ENCODE results near the gene OPCML.

Gene OPCML

DNA sequence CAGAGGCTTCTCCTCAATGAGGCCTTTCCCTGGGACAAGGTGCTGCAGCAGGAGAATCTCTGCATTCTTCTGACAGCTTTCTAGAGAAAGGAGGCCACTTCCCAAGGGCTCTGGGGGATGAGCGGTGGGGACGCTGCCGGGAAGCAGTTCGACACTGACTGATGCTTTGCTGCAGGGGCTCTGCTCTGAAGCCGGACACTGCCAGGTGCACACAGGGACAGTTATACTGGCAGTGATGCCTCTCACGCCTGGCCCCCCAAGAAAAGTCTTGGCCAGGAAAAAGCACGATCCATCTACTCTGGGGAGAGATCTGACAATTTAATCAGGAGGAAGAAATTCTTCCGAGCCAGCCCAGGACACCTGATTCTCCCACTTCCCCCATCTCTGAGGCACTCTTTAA is 456.9 kb downstream of the OPCML start:
- Histone ChIP-seq H3K79me2 (ENCODE audit: insufficient read depth, low read length) (no peaks in the 10 kb centered on the region), H3K36me3 (ENCODE audit: insufficient read depth, low read length) (no peaks in the 10 kb centered on the region), H3K4me3 (ENCODE audit: low read depth, low read length, poor library complexity, severe bottlenecking) (no peak overlapping the region), H3K4me2 (ENCODE audit: low read length) (no peak overlapping the region), H3K27ac (ENCODE audit: low read depth, low read length, poor library complexity, severe bottlenecking) (no peak overlapping the region), H3K9me2 (ENCODE audit: low read depth, low read length) (no peaks in the 10 kb centered on the region), H3K27me3 (ENCODE audit: insufficient read depth, low read length) (no peaks in the 10 kb centered on the region; the same call in 1 of the 2 replicates), H3K9me3 (ENCODE audit: low read length) (no peaks in the 10 kb centered on the region), H3F3A (ENCODE audit: insufficient read depth, low read length) (no peaks in the 10 kb centered on the region), H3K4me1 (ENCODE audit: insufficient read depth, low read length, severe bottlenecking) (no peaks in the 10 kb centered on the region), H4K20me1 (ENCODE audit: insufficient read depth, low read length) (no peaks in the 10 kb centered on the region), H3K9ac (ENCODE audit: low read length) (no peak overlapping the region), H2AFZ (ENCODE audit: low read length) (no peak overlapping the region)
- TF ChIP-seq, protein P1, sequence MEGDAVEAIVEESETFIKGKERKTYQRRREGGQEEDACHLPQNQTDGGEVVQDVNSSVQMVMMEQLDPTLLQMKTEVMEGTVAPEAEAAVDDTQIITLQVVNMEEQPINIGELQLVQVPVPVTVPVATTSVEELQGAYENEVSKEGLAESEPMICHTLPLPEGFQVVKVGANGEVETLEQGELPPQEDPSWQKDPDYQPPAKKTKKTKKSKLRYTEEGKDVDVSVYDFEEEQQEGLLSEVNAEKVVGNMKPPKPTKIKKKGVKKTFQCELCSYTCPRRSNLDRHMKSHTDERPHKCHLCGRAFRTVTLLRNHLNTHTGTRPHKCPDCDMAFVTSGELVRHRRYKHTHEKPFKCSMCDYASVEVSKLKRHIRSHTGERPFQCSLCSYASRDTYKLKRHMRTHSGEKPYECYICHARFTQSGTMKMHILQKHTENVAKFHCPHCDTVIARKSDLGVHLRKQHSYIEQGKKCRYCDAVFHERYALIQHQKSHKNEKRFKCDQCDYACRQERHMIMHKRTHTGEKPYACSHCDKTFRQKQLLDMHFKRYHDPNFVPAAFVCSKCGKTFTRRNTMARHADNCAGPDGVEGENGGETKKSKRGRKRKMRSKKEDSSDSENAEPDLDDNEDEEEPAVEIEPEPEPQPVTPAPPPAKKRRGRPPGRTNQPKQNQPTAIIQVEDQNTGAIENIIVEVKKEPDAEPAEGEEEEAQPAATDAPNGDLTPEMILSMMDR (IDR thresholded peaks at IDR 0.05; ENCODE audit: low read length) = no peak
- TF ChIP-seq EZH2 (IDR thresholded peaks at IDR 0.05; ENCODE audit: borderline replicate concordance, low read length) = no peak

DNA sequence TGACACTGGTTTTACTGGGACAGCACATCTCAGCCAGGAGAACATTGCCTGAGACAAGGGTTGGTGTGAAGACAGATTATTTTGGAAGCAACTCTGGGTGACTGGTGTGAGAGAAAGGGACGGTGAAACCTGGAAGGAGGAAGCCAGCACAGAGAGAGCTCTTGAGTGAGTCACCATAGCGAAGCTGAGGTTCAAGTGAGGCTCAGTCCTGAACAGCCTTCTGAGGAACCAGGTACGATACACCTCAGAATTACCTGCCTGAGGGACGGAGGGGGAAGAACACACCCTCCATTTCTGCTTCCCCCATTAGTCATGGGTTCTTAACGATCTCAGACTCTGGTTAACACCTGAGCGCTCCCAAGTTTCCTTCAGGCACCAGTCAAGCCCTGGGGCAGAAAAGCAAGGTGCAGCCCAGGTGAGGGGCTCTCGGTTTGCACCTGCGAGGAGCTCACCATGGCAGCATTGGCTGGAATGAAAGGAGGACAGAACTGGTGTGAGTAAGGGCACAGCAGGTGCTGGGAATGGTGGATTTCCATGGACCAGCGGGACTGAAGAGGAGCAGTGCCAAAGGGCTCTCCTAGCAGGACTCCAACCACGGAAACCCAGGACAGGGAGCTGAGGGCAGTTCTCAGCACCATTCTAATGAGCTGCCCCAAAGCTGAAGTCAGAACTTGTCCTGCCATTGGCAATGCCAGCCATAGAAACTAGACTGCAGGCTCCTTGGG is 459.3 kb downstream of the OPCML start:
- Histone ChIP-seq H3K79me2 (ENCODE audit: insufficient read depth, low read length) (no peaks in the 10 kb centered on the region), H3K4me3 (ENCODE audit: low read depth, low read length, poor library complexity, severe bottlenecking) (no peak overlapping the region), H3K9me3 (ENCODE audit: low read length) (no peaks in the 10 kb centered on the region), H3K4me2 (ENCODE audit: low read length) (no peak overlapping the region), H2AFZ (ENCODE audit: low read length) (no peak overlapping the region), H3F3A (ENCODE audit: insufficient read depth, low read length) (no peaks in the 10 kb centered on the region), H3K9ac (ENCODE audit: low read length) (no peak overlapping the region), H3K27ac (ENCODE audit: low read depth, low read length, poor library complexity, severe bottlenecking) (no peak overlapping the region), H4K20me1 (ENCODE audit: insufficient read depth, low read length) (no peaks in the 10 kb centered on the region), H3K9me2 (ENCODE audit: low read depth, low read length) (no peaks in the 10 kb centered on the region), H3K36me3 (ENCODE audit: insufficient read depth, low read length) (no peaks in the 10 kb centered on the region), H3K4me1 (ENCODE audit: insufficient read depth, low read length, severe bottlenecking) (no peaks in the 10 kb centered on the region), H3K27me3 (ENCODE audit: insufficient read depth, low read length) (no peaks in the 10 kb centered on the region)
- TF ChIP-seq EZH2 (IDR thresholded peaks at IDR 0.05; ENCODE audit: borderline replicate concordance, low read length) = no peak
- TF ChIP-seq, protein P1 (IDR thresholded peaks at IDR 0.05; ENCODE audit: low read length) = no peak

DNA sequence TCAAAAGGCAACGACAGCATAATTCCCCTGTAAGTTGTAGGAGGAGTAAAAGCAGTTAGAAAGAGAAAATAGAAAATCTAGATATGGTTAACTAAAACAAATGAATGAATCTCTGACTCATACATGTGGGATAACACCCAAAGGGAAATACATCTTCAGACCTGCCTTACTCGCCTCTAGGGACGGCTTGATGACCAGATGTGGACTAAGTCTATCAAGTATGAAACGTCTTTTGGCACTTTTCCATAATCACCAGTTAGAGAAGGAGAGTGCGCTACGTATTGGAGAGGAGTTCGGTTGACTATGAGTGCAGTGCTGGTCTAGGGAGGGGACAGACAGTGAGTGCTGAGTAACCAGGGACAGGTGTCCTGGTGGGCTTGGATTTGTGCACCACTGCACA is 459.9 kb downstream of the OPCML start:
- Histone ChIP-seq H3K9ac (ENCODE audit: low read length) (no peak overlapping the region), H4K20me1 (ENCODE audit: insufficient read depth, low read length) (no peaks in the 10 kb centered on the region), H3K9me2 (ENCODE audit: low read depth, low read length) (no peaks in the 10 kb centered on the region), H3K9me3 (ENCODE audit: low read length) (no peaks in the 10 kb centered on the region), H3F3A (ENCODE audit: insufficient read depth, low read length) (no peaks in the 10 kb centered on the region), H2AFZ (ENCODE audit: low read length) (no peak overlapping the region), H3K4me2 (ENCODE audit: low read length) (no peak overlapping the region), H3K36me3 (ENCODE audit: insufficient read depth, low read length) (no peaks in the 10 kb centered on the region), H3K27me3 (ENCODE audit: insufficient read depth, low read length) (no peaks in the 10 kb centered on the region), H3K4me3 (ENCODE audit: low read depth, low read length, poor library complexity, severe bottlenecking) (no peak overlapping the region), H3K27ac (ENCODE audit: low read depth, low read length, poor library complexity, severe bottlenecking) (no peak overlapping the region), H3K4me1 (ENCODE audit: insufficient read depth, low read length, severe bottlenecking) (no peaks in the 10 kb centered on the region), H3K79me2 (ENCODE audit: insufficient read depth, low read length) (no peaks in the 10 kb centered on the region)
- TF ChIP-seq EZH2 (IDR thresholded peaks at IDR 0.05; ENCODE audit: borderline replicate concordance, low read length) = no peak

DNA sequence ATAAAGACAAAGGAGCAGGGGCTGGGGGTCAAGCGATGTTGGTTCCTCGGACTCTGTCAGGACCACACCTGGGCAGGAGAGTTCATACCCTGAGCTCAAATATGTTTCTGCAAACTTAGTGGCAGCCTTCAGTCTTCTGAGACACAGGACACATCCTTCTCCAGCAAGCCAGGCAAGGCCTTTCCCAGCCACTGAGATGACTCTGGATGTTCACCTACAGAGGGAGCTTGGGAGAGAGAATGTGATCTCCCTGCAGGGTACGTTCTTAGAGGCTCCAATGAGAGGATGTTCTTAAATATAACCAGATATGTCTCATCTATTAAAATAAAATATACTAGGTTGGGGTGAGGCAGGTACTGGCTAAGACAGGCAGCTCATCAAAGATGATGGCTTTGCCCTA is 461.5 kb downstream of the OPCML start:
- H2AFZ ChIP-seq (ENCODE audit: low read length) = no peak overlapping the region
- no peaks in the 10 kb centered on the region for H3K4me1 ChIP-seq (ENCODE audit: insufficient read depth, low read length, severe bottlenecking)
- H3K27me3 ChIP-seq (ENCODE audit: insufficient read depth, low read length) = no peaks in the 10 kb centered on the region
- H3K4me2 ChIP-seq (ENCODE audit: low read length) = no peak overlapping the region
- no peak overlapping the region for H3K4me3 ChIP-seq (ENCODE audit: low read depth, low read length, poor library complexity, severe bottlenecking)
- no peaks in the 10 kb centered on the region for H4K20me1 ChIP-seq (ENCODE audit: insufficient read depth, low read length)
- H3K79me2 ChIP-seq (ENCODE audit: insufficient read depth, low read length) = no peaks in the 10 kb centered on the region
- no peak for TF ChIP-seq EZH2 (IDR thresholded peaks at IDR 0.05; ENCODE audit: borderline replicate concordance, low read length)
- TF ChIP-seq, protein P1 (IDR thresholded peaks at IDR 0.05; ENCODE audit: low read length) = no peak
- H3K9me2 ChIP-seq (ENCODE audit: low read depth, low read length) = no peaks in the 10 kb centered on the region
- H3K9me3 ChIP-seq (ENCODE audit: low read length) = no peaks in the 10 kb centered on the region
- H3K9ac ChIP-seq (ENCODE audit: low read length) = no peak overlapping the region
- H3F3A ChIP-seq (ENCODE audit: insufficient read depth, low read length) = no peaks in the 10 kb centered on the region
- no peak overlapping the region for H3K27ac ChIP-seq (ENCODE audit: low read depth, low read length, poor library complexity, severe bottlenecking)
- no peaks in the 10 kb centered on the region for H3K36me3 ChIP-seq (ENCODE audit: insufficient read depth, low read length)

Data from OCI-LY1 (cell line).